GM12891 (cell line): ENCODE results near the gene ASIC2.

Source experiments
- POLR2A ChIP-seq: IDR thresholded peaks from 2 replicates; pipeline ENCODE4 v1.6.1; 2011; ENCODE audit warnings: low read depth, low read length, control low read depth
- POLR2AphosphoS5 ChIP-seq: IDR thresholded peaks from 2 replicates; pipeline ENCODE4 v1.6.1; 2011; ENCODE audit warnings: low read depth, low read length, control low read depth
- POU2F2 ChIP-seq: IDR thresholded peaks from 2 replicates; pipeline ENCODE4 v1.6.1; 2011; ENCODE audit warnings: low read depth, mild to moderate bottlenecking, control low read depth, low read length, moderate library complexity
- SPI1 ChIP-seq: IDR thresholded peaks from 2 replicates; pipeline ENCODE4 v1.6.1; 2011; ENCODE audit warnings: low read depth, low read length, control low read depth
- TAF1 ChIP-seq: IDR thresholded peaks from 2 replicates; pipeline ENCODE4 v1.6.1; 2011; ENCODE audit warnings: low read depth, low read length, control low read depth

DNA sequence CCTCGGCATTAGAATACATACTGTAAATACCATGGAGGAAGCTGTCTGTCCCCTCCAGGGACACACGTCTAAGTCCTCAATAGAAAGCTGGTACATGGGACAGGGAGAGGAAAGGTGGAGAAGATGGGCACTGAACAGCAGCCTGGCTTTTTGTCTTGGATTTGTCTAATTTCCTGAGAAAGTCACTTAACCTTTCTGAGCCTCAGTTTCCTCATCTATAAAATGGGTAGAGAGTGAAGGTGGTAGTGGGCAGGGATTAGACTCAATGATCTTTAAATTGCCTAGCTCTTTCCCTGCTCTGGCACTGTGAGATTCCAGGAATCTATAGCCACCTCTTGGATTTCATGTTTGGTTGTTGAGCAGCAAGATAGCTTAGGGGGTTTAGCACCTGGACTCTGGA lies 96.2 kb downstream of the ASIC2 start:
- TF ChIP-seq POLR2A (no peak), POLR2AphosphoS5 (no peak), POU2F2 (no peak), SPI1 (no peak), TAF1 (no peak)
